HG03354 (cell line): ENCODE data around the gene PPME1.

Experiments
- ATAC-seq: cut with Tn5 transposase; IDR thresholded peaks from one replicate; pipeline ENCODE4 v1.9.1; 2021; ENCODE audit warnings: mild to moderate bottlenecking; ENCODE audit not compliant: unreplicated experiment, poor library complexity, severe bottlenecking

Gene PPME1

DNA sequence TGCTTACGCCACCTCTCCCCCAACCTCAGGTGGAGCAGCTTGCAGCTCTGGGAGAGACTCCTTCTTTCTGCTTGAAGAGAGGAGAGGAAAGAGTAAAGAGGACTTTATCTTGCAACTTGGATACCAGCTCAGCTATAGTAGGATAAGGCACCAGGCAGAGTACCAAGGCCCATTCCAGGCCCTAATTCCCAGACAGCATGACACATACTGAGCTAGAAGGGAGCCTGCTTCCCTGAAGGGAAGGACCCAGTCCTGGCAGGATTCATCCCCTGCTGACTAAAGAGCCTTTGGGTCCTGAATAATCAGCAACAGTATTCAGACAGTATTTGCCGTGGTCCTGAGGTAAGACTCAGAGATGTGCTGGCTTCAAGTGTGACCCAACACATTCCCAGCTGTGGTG, 41.4 kb downstream of the PPME1 start:
- ATAC-seq: no peak

DNA sequence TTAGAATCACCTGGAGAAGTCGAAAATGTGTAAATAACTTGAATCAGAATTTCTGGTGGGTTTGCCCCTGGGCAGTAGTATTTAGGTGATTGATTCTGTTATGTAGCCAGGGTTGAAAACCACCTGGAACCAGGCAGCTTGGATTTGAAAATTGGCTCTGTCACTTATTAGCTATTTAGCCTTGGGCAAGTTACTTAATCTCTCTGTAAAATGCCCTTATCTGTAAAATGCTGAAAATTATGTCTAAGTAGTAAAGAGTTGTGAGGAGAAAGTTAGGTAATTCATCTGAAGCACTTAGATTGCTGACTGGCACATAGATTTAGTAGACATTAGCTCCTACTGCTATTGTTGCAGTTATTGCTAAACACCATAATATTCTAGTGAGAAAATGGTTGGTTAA, 49.3 kb downstream of the PPME1 start:
- ATAC-seq: no peak

DNA sequence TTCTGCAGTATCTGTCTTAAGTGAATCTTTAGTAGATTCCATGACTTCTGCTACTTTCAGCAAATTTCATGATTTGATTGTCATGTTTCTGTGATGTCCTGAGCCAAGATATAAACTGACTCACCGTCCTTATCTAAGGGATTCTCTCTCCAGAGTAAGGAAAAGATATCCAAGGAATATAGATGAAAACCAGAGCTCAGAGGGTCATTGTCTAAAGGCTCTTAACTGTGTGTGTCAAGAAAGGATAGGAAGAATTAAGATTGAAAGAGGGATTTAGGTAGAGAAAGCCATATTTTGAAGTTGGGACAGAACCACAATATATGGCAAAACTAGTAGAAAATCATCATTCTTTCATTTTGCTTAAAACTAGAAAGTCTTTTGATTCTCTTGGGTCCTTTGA, 50.7 kb downstream of the PPME1 start:
- no peak for ATAC-seq

DNA sequence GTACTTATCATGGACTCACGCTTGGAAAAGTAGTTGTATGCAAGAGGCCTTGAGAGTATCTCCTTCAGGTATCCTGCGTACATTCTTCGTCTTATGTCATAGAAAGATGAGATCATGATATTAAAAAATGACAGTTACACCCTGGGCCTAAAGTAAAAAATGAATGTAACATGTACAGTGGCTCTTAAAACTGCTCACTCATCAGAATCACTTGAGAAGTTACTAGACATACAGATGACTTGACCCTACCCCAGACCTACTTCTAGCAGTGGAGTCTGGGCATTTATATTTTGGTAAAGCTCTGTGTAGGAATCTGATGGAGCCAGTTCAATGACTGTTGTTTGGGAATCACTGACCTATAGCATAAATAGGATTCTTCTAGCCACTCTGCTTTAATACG, 54.5 kb downstream of the PPME1 start:
- ATAC-seq: no peak

DNA sequence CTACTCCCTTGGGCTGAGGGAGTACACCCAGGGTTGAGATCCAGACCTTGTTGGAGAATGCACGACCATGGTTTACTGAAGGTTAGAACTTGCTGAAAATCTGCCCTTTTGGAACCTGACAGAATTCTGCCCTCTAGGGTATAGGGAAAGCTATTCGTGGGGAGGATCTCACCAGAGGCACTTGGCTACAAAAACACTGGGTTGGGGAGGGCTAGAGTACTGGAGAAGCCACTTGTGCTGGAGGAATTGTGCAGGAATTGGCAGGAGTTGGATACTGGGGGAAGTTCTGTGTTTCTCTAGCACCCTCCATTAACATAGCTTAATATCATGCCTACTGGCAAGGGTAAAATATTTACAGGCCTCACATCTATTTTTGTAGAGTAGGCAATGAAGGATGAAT, 55.8 kb downstream of the PPME1 start:
- no peak for ATAC-seq

DNA sequence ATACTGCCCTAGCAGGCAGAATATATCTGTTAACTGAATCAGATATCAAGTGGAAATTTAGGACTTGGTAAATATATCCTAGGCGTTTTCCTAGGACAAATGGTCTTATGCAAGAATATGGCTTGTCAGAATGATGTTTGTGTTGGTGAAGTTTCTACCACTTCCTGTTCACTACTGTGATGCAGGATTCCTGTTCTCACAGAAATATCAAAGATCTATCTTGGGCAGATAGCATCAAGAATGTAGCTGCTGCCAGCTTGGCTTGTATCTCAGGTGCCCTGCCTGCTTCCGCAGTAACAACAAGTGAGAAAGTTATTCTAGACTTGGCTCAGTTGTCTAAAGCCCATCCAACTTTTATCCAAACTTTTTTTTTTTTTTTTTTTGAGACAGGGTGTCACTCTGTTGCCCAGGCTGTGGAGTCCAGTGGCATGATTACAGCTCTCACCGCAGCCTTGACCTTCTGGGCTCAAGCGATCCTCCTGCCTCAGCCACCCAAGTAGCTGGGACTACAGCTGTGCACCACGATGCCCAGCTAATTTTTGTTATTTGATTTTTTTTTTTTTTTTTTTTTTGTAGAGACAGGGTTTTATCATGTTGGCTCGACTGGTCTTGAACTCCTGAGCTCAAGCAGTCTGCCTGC, 61.3 kb downstream of the PPME1 start:
- no peak for ATAC-seq

DNA sequence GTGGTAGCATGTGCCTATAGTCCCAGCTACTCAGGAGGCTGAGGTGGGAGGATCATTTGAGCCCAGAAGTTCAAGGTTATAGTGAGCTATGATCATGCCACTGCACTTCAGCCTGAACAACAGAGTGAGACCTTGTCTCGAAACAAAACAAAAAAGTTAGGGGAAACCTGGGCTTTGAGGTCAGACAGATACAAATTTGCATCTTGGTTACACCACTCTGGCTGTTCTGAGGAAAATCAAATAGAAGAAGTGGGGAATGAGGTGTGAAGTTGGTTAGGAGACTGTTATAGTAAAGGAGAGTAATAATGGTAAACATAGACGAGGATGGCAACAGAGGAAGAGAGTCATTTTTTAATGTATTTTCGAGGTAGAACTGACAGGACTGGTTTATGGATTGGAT, 62.6 kb downstream of the PPME1 start:
- no peak for ATAC-seq

DNA sequence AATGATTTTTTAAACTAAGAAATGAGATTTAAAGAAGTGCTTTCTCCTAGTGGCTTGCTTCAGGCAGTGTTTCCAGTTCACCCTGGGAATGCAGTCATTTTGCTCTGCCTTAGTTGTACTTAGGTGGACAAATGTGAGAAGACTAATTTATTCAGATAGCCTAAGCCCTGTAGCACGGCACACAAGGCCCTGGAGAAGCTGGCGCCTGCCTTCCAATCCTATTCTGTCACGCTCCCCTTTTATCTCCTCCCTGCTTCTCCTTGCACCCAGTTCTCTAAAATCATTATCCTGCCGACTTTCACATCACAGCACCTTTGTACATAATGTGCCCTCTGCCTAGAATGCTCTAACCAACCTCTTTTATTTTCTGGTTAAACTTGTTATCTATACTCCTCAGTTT, 64.0 kb downstream of the PPME1 start:
- no peak for ATAC-seq

DNA sequence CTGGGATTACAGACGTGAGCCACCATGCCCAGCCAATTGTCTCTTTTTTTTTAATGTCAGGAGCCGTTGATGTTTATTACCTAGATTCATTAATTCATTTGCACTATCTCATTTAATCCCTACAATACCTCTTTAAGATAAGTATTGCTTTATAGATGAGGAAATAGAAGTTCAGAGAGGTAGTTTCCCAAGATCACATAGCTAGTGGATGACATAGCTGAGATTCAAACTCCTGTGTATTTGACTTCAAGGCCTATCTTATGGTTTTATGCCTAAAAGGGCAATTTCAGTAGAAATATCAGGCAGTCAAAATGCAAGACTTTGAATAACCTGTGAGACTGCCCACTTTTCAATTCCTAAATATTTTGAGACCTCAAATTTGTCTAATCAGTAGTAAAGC, 66.5 kb downstream of the PPME1 start:
- no peak for ATAC-seq

DNA sequence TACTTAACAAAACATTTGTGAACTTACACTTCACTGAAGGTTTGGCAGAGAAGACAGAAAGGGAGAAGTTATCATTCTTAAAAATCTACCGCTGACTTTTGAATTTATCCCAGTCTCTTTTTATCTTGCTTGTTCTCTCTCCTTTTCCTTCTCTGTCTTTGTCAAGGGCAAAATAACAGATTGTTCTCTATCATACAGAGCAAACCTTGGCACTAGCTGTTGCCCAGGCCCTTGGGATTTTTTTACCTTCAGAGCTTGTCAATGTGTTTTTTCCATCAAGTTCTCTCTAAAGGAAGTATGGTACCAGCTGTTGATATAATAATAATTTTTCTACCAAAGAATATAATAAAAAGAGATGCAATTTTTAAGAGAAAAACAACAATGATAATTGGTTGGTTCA, 67.2 kb downstream of the PPME1 start:
- ATAC-seq: no peak

DNA sequence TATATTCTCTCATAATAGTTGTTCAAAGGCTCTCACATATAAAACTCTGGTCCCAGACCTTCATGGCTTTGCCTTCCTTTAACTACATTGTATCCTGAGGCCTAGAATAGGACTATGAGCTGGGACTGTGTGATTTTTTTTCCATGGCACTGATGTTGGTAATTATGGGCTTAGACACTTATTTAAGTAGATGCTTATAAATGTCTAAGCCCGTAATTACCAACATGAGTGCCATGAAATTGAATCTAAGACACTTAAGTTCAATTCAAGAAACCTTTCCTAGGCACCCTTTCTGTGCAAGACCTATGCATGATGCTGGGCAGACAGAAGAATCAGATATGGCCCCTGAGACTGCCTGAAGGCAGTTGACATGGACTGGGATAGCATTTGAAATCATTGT, 77.4 kb downstream of the PPME1 start:
- ATAC-seq: no peak

DNA sequence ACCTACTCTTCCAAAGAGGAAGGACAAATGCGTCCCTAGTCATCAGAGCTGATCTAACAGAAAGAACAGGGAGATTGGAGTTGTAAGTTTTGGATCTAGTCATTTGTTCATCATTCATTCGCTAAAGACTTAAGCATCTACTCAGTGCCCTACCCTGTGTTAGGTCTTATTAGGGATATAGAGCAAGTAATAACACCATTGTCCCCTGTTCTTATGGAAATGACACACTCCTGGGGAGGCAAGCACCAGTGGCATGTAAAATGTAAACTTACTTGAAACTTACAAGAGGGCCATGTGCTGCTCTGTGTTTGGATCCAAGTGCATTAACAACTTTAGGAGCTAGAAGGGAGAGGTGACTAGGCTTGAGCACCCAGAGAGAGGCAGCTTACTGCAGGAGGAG, 78.4 kb downstream of the PPME1 start:
- ATAC-seq: no peak

DNA sequence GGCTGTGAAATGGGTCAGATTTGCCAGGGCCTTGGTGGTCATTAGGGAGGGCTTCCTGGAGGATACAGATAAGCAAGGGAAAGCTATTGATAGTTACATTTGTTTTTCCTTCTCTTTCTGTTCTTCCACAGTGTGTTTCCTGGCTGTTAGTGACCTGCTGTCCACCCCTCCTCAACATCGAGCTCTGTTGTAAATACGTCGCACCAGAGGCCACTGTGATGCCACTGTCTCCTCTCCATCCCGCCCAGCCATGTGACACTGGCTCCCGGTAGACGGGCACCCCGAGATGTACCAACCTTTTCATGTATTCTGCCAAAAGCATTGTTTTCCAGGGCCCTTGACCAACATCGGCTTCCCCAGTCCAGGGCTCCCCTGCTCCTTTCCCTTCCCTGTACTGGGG, 82.3 kb downstream of the PPME1 start:
- no peak for ATAC-seq

DNA sequence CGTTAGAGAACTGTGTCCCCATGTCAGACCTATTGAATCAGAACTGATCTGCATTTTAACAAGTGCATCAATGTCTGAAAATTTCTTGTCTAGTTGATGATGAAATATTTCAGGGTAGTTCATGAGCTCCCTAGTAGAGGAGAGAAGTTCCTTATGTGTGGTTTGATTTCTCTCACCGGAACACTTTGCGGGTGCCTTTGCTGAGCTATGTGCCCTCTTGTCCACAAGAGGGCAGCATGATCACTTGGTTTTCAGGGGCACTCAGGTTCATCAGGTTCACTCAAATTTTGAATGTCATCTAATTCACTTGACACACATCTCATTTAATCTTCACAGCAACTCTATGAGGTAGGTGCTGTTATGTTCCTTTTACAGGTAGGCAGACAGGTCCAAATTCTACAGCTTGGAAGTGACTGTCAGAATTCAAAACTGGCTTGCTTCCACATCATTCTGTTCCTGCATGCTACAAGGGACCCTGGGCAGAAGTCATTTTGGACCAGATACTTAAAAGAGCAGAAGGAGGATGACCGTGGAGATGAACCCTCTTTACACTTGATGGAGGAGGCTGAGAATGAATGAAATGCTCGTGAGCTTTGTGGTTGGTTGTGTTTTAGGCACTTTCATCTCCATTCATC, 84.8 kb downstream of the PPME1 start:
- ATAC-seq: no peak

DNA sequence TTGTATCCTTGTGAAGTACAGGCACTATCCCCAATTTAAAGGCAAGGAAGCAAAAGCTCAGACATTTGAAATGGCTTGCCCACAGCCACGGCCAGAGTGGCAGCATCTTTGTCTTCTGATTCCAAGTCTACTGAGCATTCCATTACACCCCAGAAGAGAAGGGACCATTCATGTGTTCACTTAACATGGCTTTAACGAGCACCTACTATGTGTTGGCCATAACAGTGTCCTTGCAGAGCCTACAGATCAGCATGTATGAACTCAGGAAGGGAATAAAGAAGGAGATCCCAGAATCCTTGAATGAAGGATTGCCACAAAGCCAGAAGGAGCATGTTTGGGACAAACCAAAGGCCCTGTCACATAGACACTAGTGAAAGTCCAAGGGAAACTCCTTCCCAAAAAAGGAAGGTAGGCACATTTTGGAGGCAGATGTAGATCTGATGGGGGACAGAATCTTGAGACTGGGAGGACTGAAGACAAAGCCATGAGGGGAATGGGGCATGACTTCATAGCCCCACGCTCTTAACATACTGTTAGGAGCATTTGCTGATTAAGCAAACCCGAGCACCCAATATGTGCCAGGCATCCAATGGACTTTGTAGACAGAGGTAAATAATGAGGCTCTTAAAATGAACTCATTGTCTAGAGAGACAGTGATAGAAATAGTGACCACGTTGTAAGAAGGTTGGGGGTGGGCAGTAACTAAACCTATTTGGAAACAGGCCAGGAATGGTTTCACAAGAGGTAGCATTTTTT, 85.5 kb downstream of the PPME1 start:
- ATAC-seq: no peak

DNA sequence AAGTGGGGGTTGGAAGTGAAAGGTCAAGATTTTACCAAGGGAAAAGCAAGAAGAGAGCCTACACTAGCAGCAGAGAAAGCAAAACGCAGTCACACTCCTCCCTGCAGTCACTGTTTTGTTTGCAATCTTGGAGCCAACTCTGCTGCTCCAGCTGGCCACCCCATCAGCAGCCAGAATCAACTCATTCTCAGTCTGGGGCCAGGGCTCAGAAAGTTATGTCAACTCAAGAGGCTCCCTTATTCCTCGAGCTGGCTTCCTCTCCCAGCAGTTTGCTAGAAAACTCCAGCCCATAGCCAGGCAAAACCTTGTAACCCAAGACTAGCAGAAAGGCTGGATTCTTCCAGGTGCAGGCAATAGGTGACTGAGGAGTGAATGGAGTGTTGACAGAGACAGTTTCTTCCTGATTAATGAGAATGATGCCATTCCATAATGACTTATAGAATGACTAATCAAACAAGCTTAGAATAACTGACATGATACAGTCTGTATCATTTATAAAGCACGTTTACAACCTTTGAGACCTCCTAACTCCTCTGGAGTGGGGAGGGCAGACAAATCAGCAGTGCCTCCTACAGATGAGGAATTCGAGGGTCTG, 87.0 kb downstream of the PPME1 start:
- ATAC-seq: no peak

DNA sequence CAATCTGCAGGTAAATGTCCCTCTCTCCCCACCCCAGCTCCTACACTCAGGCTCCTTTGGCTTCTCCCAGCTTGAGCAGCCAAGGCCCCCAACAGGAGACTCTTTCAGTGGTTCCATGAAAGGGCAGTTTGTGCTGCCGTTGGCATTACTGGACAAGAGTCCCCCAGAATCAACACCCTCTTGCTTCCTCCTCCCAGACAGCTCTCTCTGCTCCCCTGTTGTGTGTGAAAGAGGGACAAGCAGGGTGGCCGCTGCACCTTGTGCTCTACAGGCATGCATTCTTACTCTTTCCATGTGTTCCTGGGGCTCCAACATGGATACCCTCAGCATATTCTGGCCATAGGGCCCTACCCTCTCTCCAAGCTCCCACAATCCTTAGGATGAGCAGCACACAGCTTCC, 91.6 kb downstream of the PPME1 start:
- ATAC-seq: no peak

DNA sequence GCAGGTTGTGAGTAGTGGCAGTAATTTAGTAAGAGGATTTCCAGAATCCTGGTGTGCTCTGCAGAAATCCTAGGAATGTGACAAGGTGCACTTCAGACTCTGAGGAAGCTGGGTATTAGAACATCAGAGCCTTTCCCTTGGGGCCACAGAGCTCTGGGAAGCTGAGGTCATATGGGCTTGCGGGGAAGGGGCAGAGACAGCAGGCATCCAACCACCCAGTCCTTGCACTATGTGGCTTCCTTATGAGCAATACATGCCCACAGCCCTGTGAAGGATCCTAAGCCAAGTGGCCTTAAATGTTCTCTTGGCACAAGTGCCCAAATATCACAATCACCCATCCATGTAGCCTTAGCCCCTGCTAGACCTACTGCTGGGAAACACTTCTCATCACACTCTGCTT, 94.2 kb downstream of the PPME1 start:
- ATAC-seq: no peak

DNA sequence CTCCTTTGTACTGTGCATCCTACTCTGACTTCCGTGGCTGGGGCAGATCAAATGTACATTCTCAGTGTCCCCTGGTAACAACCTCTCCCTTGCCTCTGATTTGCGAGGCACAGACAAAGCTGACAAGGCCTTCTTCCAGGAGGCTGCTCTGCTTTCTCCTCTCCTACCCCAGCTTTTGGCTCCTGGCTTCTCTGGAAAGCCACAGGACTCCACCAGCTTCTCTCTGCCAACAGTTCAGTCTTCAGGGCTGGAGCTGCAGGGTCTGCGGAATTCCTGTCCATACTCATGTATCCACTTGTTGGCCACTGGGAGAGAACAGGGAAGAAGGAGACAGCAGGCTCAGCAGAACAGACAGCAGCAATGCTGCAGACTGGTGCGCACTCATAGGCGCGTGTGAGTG, 95.9 kb downstream of the PPME1 start:
- no peak for ATAC-seq

DNA sequence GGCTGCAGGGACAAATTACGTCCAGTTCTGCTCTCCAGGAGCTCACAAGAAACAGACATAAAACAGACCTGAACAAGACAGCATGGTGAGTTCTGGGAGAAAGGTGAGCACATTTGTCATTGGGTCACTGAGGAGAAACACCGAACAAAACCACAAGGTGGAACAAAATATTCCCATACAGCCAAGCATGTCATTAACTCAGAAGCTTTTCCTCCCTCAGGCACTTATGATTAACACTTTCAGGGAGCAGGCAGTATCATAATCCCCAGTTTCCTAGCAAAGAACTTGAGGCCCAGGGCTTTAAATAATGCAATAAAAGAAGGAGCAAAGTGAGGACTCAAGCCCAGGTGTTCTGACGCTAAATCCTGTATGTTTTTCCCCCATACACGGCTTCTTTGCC, 97.4 kb downstream of the PPME1 start:
- no peak for ATAC-seq
